T1000 (cell line): Measurements from ENCODE around the gene CCK.

Experiments used
- DNase-seq: peaks from one replicate; lab custom pipeline; 2025; ENCODE audit warnings: mixed read lengths; lab: John Stamatoyannopoulos, UW

CCK gene

DNA sequence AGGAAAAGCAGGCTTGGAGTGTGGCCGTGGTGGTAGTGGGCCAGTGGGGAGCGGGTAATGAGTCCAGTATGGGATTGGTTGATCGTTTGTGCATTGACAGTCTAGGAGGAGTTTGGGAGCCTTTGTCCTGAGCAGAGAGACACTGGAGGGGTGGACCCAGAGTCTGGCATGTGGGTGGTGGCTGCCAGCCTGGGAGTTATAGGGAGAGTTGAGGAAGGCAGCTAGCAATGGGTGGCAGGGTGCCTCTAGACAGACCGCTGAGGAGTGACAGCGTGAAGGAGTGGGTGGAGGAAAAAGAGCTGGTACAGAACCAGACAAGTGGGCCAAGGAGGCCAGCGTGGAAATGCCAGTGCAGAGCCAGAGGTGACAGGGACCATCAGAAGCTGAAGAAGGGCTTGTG is 1.9 kb upstream of the CCK start:
- DNase-seq = no peak

DNA sequence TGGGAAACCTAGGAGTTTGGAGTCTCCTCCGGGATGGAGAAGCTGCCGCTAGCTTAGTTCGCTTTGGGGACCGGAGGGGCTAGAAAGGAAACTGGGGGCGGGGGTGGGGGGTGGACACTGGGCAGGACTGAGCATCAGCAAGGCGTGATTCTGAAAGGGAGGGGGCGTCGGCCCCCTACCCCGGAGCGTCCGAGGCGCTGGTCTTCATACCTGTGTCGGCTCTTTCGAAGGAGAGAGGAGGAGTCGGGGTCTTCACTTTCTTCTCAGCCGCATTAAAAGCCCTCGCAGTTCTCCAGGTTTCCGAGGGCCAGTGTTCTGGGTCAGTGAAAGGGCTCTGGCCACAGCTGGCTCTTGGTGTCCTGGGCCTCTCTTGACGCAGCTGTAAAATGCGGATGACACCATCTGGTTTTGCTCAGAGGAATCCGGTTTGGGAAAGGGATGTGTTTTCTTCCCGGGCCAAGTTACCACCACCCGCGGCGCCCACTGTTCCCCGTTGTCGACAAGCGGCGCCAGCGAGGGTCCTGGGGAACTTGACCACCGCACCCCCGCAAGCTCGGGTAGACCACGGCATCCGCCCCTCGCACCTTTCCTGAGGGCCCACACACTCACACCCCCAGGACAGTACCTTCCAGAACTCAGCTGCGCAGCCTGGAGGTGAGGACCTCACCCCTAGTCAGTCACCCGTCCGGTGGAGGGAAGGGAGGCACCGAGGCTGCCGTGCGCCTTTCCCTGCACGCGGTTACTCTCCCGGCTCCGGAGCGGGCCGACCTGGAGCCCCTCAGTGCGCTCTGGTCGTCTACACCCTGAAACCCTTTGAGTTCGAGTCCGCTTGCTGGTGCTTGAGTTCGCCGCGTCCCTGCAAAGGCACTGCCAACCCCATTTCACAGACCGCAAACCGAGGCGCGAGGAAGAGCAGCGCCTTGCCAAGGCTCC is 660 bp downstream of the CCK start:
- DNase-seq = no peak

DNA sequence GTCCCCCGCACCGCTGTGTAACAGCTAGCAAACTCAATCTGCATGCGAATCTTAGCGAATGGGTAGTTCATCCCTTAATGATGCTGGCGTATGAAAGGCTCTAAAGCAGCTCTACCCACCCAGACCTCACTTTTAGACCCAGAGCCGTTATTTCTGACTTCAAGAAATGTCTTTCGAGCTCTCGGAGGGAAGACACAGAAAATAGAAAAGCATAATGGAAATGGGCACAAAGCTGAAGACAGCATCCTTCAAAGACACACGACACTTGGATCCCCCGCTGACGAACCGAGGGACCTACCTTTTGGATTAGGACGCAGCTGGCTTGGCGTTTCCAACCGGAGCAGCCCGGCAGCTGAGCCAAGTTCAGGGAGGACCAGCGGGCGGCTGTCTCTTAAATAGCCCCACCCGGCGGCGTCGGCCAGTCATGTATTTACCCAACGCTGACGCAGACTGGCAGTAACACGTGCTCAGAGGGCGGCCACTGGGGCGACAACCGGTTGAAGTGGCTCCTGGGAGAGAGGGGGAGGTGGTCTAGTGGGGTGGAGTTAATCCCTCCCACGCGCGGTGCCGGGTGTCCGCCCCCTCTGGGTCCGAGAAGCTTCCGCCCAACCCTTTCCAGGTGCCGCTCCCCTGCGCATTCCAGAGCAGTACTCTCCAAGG is 1.5 kb downstream of the CCK start:
- no peak for DNase-seq

- DNase-seq = no peak
Observed at GRCh38 chr3:42263354-42264346, 2.3 kb downstream of the CCK start.

DNA sequence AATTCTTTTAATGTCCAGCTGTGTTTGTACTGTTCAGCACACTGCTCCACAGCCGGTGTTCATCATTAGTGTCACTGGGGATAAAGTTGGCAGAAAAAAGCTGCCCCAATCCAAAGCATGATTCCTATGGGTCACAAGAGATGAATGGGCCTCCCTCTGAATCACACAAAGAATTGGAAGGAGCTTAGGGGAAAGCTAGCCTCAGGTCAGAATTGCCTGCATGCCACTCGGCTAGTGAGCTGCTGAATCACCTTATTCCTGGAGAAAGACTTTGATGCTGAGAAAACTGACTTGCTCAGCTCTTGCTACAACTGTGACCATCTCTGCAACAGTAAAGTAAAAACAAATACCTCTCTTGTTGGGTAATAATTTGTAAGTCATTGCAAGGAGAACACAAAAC is 3.5 kb downstream of the CCK start:
- DNase-seq = peak; percentile 79

DNA sequence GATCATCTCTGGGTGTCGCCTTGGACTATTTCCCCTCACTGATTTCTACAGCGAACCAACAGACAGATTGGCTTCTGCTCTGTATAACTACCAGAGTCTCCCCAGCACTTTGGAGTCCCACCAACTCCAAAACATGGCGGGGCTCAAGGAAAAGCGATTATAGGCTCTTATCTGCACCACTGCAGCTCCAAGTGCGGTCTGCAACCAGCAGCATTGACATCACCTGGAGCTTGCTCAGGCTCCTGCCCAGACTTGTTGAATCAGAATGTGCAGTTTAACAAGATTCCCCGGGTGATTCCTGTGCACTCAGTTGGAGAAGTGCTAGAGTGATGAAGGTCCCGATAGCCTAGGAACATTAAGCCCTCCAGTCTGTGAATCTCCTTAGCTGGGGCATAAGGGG is 9.0 kb downstream of the CCK start:
- DNase-seq = no peak

DNA sequence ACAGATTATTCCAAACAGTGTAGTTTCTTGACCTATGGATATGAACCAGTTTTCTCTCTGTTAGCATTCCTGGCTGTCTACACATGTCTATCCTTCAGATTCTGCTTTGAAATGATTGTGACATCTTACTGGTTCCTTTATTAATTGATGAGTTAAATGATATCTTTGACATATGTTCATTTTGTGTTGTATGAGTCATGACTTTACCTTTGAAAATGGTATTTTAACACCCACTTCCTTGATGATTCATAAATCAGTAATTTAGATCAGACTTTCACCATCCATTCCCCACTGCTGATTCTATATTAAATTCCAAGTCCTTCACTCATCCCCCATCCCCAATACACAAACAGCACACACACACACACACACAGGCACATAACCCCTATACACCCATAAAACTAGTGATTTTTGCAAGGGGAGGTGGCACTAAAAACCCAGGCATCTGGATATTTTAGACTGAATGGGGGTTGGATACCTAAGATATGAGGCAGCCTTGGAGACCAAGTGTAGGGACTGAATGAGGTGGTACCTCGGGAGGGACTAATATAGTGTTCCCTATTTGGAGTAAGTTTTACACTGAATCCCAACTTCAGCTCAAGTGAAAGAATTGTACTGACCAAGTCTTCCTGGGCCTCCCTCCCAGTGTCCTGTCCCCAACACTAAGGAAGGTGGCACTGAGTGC is 9.7 kb downstream of the CCK start:
- DNase-seq = peak; percentile 12

GRCh38 chr3:42254566-42254965 is 11.4 kb downstream of the CCK start:
- DNase-seq = no peak

- no peak for DNase-seq
Observed at GRCh38 chr3:42250761-42251160, 15.2 kb downstream of the CCK start.

DNA sequence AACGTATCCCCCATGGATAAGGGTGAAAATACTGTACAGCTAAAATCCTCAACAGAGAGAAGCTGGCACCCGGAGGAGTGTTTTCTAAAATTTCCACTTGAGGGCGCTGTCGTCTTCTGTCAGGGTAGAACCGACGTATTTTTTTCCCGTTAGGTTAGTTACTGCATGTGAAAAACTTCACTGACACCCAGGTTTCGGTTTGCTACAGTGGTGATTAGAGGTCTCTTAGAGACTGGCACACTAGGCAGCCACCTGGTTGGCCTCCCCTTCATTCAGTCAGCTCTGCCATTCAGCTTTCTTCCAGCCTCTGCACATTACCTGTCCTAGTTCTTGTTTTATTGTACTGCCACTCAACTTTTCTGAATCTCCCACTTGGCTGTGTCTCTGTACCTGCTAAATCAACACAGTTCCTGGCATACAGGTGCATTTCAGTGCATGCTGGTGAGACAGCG is 18.4 kb downstream of the CCK start:
- peak; percentile 36 for DNase-seq

GRCh38 chr3:42246091-42246490 is 19.9 kb downstream of the CCK start:
- DNase-seq = no peak

- no peak for DNase-seq
Observed at GRCh38 chr3:42236611-42237010, 29.4 kb downstream of the CCK start.

GRCh38 chr3:42235532-42235931 is 30.5 kb downstream of the CCK start:
- DNase-seq = no peak

GRCh38 chr3:42230860-42231259 is 35.1 kb downstream of the CCK start:
- no peak for DNase-seq

DNA sequence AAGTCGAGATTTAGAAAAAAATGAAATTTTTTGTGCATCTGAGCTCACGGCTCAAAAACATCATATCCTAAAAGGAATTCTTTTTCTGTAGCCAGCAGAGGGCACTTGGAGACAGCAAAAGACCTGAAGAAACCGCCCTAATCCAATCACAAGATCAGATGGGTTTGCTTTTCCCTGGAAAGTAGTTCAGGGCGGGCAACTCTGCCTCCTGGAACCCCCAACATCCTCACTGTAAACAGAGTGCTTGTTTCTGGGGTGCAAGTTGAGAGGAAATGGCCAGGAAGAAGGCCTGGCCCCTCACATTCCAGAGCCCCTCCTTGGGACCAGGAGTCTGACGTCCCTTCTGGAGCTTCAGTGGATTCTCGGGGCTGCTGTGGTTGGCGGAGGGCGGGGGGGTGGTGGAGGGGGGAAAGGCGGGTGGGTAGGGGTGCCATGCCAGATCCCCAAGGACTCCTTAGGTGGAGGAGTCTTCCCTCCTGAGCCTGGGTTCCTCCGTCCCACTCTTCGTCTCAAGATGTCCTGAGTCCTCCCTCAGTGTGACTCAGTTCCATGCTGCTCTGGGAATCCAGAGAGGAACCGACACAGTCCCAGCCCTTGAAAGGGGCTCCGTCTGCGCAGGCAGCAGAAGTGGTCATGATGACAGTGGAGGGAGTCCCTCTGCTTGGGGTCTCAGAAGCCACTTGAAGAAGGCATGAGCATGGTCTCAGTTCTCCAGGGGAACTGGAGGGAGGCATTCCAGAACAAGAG is 35.9 kb downstream of the CCK start:
- peak; percentile 14 for DNase-seq

DNA sequence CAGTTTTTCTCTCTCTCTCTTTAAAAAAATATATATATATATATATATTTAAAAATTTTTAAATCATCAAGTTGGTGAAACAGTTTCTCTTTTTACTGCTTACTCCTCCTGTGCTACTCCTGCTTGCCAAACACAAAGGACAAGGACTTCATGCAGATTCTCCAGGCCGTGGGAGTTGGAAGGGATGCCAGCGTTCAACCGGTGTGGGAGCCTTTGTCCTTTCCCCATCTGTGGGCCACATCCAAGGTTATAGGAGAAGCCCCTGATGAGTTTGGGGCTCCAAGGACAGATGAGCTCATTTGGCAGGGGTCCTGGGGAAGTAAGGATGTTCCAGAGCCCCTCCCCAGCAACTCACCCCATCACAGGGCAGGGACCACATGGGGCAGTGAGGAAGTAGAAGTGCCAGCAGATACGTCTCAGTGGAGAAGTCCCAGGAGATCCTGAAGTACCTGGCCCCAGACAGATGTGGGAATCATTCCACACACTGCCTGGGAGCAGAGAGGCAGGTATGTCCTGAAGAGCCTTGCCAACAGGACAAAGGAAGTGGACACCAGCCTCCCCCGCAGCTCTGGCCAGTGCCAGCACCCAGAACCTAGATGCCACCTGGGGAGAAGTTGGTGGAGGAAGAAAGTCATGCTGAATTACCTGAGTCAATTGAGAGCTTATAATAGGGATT is 36.6 kb downstream of the CCK start:
- DNase-seq = no peak

DNA sequence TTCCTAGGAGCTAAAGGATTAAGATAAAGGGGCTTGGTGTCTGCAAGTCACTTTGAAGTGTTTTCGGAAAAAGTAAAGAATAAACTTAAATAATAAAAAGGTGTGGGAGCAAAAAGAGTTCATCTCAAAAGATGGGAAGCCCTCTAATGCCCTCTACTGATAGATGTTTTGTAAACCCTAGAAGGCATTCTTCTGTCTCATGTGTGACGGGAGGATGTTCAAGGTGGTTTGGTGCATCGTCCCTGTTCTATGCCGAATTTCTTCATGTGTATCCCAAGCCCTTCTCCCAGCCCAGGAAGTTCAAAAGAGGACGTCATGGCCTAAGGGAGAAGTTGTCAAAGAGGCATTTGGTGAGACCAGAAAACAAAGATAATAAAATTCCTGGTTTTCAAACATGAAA is 37.2 kb downstream of the CCK start:
- DNase-seq = no peak

- DNase-seq = no peak
Observed at GRCh38 chr3:42226470-42227425, 39.2 kb downstream of the CCK start.
